ENCODE results near the gene CDC42EP2. TPM values are rescaled to one million over a fixed set of nuclear protein-coding genes. Genes with fewer than 3 reads are reported as not detected.

Gene CDC42EP2
- total and polyA plus RNA-seq, 2 of the 13 experiments (the other 11 are each of a cell fraction or from before 2014, with no cell fraction given), result 2.3 to 7.1 TPM

DNA sequence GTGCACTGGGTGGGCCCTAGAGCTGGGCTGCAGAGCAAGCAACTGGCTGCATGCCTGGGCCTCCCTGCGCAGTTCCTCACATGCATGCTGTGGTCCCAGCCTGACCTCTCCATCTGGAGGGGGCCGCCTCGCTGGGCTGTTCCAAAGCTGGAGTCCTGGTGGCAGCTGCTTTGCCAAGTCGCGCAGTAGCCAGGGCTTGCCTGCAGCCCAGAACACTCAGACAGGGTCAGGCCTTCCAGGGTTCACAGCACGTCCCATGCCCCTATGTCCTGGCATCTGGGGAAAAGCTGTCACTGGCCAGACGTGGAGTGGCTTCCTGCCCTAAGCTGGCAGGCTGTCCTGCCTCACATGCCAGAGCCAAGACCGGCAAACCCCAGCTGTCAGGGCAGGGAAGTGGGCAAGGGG lies 16.5 kb upstream of the CDC42EP2 start (continued):
- no peak for TF ChIP-seq ADNP (CRISPR knock-in tag; IDR thresholded peaks at IDR 0.05)
- no peak for TF ChIP-seq ZNF44 (CRISPR knock-in tag; IDR thresholded peaks at IDR 0.05)

DNA sequence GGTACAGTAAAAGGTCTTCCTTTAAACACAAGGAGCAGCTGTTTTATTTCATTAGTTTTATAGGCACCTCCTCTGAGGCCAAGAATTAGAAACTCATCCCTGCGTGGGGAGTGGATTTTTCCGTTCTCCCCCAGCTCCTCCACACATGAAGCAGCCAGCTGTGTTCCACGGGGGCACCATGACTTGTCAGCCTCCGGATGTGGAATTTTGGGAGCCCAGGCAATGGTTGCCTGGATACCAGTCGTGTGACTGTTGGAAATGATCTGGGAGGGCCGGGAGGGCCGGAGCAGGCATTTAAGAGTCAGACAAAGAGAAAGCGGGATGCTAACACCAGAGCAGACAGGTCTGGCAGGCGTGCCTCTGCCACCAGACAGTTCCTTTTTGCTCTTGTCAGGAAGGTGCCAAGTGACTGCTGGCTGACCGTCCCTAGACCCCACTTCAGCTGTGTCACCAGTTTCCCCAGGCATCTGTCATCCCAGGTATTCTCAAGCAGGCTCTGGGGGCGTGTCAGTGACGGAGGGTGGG lies 15.9 kb upstream of the CDC42EP2 start:
- Histone ChIP-seq H4K20me1 (ENCODE audit: insufficient read depth, low read length) (no peaks in the 10 kb centered on the region), H3K4me2 (ENCODE audit: low read depth, low read length) (no peak overlapping the region), H3K27ac (ENCODE audit: extremely low read length, insufficient read depth, low read length) (no peak overlapping the region), H3K4me1 (ENCODE audit: insufficient read depth, low read length) (peaks cover 38% of the 10 kb centered on the region), H3K79me2 (ENCODE audit: insufficient read depth, low read length) (no peaks in the 10 kb centered on the region), H3K4me3 (replicated peaks in 1 of 3; ENCODE audit: insufficient read depth in 1 of 3, low read depth in 2 of 3, low read length in 3 of 3) (no peak overlapping the region), H3K36me3 (replicated peaks in 1 of 2; ENCODE audit: control insufficient read depth in 1 of 2, insufficient read depth in 2 of 2, low read length in 2 of 2) (peaks cover 17 to 27% of the 10 kb centered on the region in 2 experiments), H3K9me3 (ENCODE audit: low read length) (no peaks in the 10 kb centered on the region), H3K27me3 (ENCODE audit: control insufficient read depth in 1 of 2, insufficient read depth in 2 of 2, low read length in 2 of 2) (no peaks in the 10 kb centered on the region), H3K9ac (ENCODE audit: insufficient read depth, low read depth, low read length) (no peak overlapping the region), H2AFZ (ENCODE audit: low read length) (no peak overlapping the region)
- no peak for TF ChIP-seq GFI1 (CRISPR knock-in tag; IDR thresholded peaks at IDR 0.05; ENCODE audit: borderline replicate concordance)
- TF ChIP-seq CEBPG (CRISPR knock-in tag; IDR thresholded peaks at IDR 0.05), result no peak
- TF ChIP-seq POLR2G (IDR thresholded peaks at IDR 0.05; ENCODE audit: low read depth, low read length), result no peak
- TF ChIP-seq ZMYM3 (CRISPR knock-in tag; IDR thresholded peaks at IDR 0.05), result no peak
- no peak for TF ChIP-seq HOXA7 (CRISPR knock-in tag; IDR thresholded peaks at IDR 0.05)
- TF ChIP-seq ISL2 (CRISPR knock-in tag; IDR thresholded peaks at IDR 0.05), result no peak
- no peak for TF ChIP-seq ZNF451 (CRISPR knock-in tag; IDR thresholded peaks at IDR 0.05)
- in situ Hi-C loops (cut with HindIII; ENCODE audit: extremely low pct_ligation_motif_present, low pct_unique_long_range_greater_than_20kb), result no loop called here
- intact Hi-C loops (cut with micrococcal nuclease; ENCODE audit: unreplicated experiment), result no loop called here
- no peak for FAIRE-seq
- ATAC-seq, result no peak
- ChIA-PET POLR2A (interaction anchor here (1.4 kb wide), 1 partner anchor 12 kb away, joined by 4 read pairs; no protein-coding TSS in a partner anchor), CTCF (ENCODE audit: low intra/inter-chr PET ratio, low total read pairs) (no interaction called here)
- no peak for DNase-seq (ENCODE audit: low spot score)
- BruUV-seq (replicated peaks), result no TSS peak
- WGBS (ENCODE audit: low lambda C conversion rate), result over 99% methylated on average over 12 of the region's 12 CpGs
